Activated T-cell treated with anti-CD3 and anti-CD28 coated beads, Interleukin-2, amount 50 U/mL, for 48 hours (primary cell): ENCODE data around the gene CYB561D2.

Experiments
- DNase-seq, 2 experiments: peaks; one replicate each; pipeline ENCODE4 v3.0.0-alpha.2; 2020

CYB561D2 gene

DNA sequence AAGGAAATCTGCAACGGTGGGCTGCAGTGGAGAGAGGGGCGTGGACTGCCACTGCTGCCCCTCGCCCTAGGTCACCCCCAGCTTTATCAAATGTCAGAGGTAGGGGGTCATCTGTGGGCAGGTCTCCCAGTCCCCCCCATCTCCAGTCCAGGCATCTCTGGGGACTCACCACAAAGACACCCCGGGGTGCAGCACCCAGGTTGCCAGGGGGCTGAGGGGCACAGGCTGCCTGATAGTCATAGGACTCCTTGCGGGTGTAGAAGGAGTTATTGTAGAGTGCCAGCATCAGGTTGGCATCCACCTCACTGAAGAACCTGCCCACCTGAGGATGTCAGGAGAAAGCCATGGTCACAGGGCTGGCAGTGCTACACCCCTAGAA, 15.2 kb downstream of the CYB561D2 start:
- DNase-seq, result no peak

DNA sequence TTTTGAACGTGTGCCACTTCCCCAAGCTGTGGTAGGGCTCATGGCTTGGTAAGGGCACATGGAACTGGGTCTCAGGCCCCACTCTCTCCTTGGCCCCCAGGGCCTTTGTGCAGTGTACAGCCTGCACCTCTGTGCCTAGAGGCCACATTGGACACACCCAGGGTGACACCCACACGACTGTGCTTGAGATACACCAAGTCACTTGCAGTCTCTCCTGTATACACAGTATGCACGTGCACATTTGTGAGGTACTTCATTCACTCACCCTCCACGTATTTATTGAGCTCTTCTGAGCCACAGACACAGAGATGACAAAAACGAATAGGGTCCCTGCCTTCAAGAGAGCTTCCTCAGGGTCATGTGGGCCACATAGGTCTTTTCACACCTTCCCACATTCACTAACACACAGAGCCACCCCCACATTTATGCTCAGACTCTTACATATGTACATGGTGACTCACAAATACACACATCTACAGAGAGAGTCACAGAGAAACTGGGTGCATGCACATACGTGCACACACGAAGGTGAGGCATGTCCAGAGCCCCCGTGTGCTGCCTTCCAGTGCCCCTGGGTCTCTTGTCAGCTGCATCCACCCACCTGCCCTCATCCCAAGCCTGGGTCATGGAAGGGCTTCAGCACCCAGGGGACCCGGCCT, 18.5 kb downstream of the CYB561D2 start:
- no peak for DNase-seq

DNA sequence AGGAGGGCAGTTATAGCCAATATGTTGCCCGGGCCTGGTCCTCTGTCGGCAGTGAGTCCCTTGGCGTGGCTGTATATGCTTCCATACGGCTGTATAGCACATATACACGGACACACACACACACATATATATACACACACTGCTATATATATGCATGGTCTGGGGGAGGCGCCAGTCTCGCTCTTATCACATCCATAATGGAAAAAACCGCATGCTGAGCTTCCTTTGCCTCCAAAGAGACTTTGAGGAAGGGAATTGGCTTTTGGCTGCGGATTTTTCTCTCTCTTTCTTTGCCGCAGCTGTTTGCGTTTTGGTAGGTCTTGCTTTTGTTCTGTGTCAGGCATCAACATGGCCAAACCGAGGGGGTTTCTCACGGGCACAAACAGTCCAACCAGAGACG, 19.9 kb downstream of the CYB561D2 start:
- no peak for DNase-seq

DNA sequence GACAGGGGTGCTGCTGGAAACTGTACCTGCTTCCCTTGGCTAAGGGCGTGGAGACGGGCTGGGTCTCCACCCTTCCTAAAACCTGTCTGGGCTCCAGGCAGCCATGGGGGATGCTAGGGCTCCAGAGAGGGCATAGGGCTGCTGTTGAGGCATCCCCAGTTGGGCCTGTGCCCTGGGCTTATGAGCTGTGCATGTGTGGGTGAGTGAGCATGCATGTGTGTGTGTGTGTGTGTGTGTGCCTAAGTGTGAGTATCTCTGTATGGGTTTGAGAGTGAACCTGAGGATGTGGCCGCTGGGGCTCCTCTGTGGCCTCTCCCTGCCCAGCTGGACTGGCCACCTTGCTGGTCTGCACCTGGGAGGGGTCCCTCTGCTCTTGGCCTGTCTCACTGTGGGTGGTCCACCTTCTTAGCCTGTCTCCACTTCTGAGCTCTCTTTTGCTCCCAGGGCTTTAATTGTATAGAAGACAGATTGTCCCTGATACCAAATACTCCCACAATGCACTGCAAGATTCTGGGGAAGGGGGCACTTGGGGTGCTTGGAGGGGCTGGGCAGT, 20.5 kb downstream of the CYB561D2 start:
- no peak for DNase-seq

DNA sequence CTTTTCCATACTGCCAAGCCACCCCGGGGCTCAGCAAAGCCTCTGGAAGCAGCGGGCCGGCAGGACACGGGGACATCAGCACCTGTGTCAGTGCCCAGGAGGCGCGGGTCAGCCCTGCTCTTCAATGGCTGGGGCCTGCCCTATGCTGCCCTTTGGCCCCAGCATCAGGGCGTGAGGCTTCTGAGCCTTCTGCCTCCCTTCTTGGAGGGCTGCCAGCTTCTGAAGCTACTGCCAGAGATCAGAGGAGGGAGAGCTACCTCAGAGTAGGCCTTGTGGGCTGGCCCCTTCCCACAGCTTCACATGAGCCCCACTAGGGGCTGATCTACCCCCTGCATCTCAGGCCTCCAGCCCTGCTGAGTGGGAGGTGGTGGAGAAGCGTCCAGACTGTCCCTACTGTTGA, 21.7 kb downstream of the CYB561D2 start:
- DNase-seq, result no peak

DNA sequence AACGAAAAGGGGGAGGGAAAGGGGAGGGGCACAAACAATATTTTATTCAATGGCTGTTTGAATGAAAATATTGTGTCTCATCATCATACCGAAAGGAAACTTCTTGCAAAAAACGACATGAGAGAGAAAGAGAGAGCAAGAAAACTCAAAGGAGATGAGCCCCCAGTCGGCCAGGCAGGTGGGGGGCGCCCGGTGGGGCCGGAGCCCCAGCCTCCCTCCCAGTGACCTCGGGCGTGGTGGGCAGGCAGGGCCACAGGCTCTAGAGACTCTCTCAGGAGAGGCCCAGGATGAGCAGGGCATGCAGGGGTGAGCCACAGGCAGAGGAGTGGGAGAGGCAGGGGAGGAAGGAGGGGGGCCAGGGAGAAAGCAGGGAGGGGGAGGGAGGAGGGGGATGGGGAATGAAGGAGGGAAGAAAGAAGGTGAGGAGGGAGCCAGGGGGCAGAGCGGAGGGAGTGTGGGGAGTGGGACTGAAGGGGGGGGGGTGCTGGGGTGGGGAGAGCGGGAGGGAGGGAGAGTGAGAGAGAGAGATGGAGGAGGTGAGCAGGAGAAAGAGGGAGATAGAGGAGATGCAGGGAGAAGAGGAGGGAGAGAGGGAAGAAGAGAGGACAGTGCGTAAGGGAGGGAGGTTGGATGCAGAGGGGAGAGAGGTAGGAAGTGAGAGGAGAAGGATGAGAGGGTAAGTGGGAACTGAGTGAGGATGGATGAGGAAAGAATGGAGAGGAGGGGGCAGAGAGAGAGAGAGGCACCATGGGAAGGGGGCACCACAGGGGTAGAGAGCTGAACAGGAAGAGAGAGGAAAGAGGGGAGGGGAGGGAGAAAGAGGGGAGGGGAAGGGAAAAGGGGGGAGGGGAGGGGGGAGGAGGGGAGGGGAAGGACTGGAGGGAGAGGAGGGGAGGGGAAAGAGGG, 22.7 kb downstream of the CYB561D2 start:
- DNase-seq, result no peak

DNA sequence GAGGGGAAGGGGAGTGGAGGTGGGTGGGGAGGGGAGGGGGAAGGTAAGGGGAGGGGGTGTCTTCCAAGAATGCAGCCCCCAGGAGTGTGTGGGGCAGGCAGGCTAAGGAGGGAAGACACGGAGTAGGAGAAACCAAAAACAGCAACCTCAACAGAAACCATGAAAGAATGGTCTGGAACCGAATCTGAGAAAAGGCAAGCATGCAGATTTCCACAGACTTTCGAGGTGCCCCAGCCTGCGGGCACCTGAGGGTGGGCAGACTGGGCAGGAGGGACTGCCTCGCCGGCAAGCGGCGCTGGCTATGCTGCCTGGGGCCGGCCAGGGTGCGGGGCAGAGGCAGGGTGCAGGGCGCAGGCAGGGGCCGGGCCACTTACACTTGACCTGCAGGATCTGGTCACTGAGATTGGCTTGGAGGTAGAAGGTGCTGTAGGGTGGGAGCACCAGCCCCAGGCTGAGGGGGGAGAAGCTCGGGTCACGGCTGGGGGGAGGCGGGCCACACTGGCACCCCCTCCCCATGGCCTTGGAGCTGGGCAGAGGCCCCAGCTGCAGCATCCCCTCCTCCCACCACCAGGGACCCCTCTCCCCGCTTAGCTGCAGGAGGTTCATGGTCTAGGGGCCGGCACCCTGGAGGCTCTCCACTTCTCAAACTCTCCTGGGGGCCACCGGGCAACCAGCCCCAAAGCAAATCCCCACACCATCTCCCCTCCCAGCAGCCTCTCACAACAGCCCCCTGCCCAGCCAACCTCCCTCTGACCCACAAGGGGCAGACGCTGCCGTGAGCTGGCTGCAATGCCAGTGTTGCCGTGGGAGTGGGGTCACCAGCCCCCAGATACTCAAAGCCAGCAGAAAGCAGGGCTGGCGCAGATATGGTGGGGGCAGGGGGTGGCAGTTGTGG, 23.9 kb downstream of the CYB561D2 start:
- no peak for DNase-seq

DNA sequence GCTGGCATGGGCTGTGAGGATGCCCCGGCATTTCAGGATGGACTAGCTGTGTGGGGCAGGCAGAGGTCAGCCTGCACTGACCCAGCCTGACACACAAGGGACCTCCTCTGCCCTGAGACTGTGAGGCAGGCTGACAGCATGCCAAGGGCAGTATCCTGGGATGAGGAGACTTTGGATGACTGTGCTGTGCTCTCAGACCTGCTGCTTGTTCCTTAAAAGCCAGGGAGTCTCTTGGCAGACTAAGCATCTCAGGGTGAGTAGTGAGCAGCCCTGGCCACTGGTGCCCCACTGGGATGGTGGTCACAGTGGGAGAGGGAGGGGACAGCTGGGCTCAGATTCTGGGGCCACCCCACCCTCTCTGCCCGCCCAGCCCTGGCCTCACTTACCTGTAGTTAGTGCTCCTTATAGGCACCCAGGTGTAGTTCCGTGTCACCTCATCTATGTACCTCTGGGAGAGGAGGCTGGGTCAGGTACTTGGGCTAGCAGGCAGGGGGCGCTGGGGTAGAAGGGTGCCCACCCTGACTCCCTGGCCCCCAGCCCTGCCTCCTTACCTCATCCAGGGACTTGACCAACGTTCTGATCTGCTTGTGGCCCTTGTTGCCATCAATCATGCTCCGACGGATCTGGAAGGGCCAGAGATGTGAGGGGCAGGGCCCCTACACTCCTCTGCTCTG, 24.7 kb downstream of the CYB561D2 start:
- no peak for DNase-seq

DNA sequence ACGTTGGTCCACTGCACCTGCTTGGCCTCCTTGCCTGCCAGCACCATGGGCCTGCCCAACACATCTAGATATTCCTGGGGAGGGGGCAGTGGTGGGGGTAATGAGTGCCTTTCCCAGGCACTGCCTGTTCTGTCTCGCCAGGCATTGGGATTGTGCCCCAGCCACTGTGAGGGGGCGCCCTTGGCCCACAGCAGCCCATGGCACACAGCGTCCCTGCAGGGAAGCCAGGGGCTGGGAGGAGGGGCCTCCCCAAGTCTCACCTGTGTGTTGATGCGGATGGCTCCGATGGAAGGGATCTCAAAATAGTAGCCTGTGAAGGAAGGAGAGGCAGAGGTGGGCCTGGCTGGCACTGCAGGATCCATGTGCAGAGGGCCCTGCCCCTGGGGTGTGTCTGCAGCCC, 27.4 kb downstream of the CYB561D2 start:
- no peak for DNase-seq

DNA sequence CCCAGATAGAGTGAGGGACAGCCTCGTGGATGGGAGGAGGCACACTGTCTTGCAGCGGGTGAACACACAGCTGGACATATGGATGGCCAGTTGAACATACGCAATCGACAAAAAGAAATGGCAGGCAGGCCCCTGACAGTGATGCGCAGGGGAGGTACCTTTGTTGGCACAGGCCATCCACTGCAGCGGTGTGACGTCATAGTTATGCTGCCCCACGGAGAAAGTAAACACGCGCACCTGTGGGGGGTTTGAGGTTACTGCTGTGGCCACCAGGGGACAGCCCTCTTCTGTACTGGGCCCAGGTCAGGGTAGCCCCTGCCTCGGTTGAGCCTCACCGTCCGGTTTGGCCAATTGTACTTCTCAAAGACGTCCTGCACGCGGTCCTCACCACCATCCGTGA, 28.1 kb downstream of the CYB561D2 start:
- no peak for DNase-seq

DNA sequence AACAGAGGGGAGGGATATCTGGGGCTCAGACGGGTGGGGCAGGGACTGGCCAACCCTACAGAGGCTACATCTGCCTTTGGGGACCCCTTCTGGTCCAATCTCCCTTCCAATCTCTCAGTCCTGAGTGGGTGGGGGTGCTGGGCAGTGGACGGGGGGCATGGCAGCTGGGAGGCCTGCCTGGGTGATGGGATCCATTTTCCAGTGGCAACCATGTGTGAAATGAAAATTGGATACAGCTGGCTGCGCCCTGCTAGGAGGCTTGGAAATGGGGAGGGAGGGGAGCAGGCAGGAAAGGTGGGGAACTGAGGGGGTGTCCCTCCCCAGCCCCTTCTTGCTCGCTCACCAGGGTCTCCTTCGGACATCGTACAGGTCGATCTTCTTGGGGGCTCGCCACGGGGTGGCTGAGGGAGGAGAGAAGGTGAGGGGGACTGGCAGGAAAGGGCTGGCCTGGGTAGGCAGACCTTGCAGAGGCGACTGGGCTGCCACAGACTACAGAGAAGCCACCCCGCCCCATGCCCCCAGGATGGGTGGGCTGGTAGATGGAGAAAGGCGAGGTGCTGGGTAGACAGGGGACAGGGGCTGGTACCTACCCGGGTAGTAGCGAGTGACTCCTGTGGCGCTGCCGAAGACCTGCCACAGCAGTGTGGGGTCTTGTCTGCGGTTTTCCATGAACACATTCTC, 29.9 kb downstream of the CYB561D2 start:
- no peak for DNase-seq

DNA sequence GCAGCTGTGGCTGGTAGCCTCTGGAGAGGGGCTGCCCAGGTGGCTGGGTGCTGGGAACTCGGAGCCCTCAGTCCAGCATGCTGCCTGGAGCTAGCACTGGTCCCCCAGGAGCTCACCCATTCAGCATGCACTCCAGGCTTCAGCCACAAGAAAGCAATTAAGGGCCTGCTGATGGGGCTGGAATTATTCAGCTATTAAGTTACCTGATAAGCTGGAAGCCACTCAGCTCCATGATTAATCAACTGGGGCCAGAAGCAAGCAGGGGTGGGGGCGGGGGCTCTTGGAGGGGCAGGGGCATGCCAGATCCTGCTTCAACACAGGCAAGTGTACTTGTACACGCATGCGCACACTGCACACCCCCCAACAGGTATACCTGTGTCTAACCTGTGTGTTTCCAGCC, 30.7 kb downstream of the CYB561D2 start:
- DNase-seq, result no peak

DNA sequence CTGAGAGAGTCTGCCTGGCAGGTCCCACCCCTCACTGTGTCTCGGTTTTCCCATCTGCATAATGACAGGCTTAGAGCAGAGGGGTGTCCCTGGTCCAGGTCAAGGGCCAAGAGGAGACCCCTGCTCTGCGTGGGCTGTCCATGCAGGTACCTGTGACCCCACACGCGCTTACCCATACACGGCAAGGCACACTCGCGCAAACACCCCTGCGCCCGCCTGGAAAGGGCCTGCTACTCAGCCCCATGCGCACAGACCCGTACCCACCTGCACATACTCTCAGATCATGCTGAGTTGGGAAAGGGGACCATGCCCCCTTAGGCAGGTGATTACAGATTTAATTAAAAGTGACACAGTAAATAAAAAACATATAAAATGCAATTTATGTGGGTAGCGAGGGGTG, 32.1 kb downstream of the CYB561D2 start:
- no peak for DNase-seq

DNA sequence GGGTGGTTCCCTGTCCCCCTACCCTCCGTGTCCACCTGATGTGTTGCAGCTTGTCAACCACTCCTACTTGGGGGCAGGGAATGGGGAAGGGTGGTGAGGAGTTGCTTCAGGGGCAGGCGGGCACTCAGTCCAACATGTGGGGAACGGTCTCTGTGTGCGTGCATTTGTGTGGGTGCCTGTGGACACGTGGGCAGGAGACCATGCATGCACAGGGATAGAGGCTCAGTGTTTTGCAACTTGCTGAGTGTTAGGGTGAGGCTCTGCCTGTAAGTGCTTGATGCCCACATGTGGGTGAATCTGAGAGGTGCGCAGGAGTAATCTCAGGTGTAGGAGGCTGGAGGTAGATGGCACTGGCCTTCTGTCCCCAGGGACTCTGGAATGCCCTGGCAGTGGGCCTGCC, 33.1 kb downstream of the CYB561D2 start:
- no peak for DNase-seq

DNA sequence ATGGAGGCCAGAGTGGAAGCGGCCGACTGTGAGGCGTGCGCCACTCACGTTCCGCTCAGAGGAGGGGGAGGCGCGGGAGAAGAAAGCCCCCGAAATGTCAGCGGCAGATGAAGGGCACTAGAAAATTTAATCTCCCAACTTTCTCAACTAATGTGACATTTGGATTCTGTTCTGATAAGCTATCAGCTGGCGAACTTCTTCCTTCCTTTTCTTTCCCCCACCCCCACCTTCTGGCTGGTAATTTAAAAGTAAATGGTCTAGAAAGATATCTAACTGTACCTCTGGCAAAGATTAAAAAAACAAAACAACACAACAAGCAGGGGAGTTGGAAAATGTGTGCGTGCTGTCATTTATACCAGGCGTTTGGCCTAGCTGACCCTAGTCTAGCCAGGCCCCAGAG, 35.1 kb downstream of the CYB561D2 start:
- DNase-seq, result no peak

DNA sequence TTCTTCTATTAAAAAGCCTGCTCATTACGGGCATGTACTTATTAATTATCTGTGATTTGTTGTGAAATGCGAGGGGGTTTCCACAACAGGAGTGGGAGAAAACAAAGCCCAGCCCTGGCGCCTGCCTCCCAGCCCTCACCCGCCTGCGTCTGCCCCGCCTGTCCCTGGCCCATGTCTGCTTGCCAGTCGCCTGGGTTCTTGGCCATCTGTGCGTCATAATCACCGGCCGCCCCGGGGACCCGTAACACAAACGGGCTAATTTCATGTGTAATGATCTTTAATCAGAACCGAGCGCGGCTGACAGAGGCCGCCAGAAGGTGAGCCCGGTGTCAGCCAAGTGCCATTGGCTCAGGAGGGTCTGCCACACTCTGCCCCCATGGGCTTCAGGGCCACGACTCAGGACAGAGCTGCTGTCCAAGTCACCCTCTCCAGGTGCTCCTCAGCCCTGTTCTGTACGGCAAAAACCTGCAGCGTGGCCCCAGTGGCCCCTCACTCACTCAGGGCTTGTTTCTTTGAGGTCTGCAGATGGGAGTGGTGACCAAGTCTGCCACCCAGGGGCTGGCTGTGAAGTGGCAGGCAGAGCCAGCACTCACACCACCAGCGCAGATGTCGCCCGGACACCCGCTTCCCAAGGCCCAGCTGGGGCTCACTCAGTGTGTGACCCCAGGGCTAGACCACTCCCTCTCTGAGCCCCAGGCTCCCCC, 37.5 kb downstream of the CYB561D2 start:
- no peak for DNase-seq

DNA sequence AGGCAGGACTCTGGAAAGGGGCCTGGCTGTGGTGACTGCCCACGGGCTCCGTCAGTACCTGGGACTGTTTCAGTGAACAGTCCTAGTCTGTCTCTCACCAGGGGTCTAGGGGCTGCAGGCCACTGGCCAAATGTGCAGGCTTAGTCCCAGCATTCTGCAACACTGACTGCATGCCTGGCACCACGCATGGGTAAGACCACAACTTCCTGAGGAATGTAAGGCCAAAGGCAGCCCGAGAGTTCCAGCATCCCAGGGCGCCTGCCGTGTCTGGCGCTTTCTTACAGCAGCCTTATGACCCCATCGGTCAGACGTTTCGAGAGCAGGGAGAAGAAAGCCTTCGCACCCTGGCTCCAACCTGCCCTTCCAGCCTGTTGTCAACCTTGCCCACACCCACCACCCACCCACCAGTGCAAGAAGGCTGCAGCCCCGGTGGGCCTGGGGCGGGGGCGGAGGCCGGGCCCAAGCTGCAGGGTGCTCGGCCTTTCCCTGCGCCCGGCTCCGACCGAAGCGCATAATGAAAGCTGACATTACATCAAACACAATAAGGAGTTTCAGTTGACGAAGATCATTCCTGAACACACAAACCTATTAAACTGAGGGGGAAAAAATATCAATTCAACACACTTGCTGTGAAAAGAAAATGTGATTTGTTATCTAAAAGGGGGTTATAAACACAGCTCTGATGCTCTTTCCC, 38.2 kb downstream of the CYB561D2 start:
- no peak for DNase-seq

DNA sequence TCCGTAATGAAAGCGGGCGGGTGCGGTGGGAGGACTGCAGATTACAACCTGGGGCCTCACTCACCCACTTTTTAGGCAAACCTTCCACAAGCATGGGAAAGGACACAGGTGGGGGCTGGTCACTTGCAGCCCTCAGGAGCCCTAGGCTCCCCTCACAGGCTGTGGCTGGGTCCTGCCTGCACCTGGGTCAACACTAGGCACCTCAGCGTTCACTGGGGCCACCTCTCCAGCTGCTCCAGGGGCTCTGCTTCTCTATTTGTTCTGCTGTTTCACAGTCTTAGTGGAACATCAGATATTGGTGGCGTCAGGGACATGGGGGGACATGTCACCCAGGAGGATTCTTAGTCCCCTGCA, 38.7 kb downstream of the CYB561D2 start:
- DNase-seq, result no peak

DNA sequence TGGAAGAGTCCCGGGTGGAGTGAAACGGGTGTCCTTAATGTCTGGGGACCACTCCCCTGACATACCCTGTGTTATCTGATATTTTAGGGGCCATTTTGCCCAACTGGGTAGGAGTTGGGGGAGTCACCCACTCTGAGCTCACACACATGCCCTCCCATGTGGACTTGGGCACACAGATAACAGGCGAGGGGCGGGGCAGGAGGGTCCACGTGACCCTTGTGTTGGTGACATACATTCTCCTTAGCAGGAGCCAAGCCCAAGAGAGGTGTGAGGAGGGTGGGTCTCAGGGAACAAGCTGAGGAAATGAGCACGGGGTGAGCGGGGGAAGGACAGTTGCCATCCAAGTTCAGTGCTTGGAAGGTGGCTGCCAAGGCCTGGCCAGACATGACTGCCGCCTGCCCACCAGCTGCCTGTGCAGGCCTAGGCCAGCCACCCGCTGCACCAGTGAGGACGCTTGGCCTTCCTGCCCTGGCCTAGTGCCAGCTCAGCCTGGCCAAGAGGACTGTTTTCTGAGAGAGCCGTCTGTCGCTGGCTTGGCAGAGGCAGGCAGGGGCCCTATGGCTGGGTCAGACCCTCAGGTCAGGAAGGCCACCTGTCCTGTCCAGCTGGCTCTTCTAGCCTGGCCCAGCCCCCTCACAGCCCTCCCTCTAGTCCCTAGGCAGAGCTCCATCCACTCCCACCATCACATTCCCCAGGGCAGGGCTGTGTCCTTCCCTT, 40.0 kb downstream of the CYB561D2 start:
- no peak for DNase-seq

DNA sequence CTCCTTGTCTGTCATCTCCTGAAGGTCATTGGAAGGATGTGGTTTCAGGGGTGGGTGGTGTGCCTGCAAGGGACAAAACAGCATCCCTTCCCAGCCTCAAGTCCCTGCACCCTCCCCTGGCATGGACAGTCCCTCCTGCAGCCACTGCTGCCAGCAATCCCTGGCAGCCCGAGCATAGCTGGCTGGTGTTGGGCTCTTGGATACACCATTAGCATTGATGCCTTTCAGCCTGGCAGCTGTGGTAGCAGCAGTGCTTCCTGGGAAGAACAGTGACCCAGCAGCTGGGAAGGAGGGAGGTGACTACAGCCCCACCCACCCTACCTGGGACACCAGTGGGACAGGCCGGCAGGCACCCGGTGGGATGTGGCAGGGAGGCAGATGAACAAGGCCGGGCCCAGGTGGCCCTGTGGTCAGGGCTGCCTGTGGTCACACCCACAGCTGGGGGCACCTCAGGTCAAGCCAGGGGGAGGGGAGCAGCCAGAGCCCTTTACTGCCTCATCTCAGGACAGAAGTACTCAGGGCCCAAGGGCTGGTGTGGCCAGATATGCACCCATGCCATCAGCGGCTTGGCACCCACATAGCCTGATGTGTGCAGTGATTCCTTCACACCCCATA, 41.5 kb downstream of the CYB561D2 start:
- no peak for DNase-seq
